Activated T-cell treated with anti-CD3 and anti-CD28 coated beads, Interleukin-2, amount 50 U/mL, for 1 hour (primary cell): ENCODE measurements around the gene S100A2.

Experiments used
- DNase-seq: peaks from one replicate; pipeline ENCODE4 v3.0.0-alpha.2; 2020

Gene S100A2

GRCh38 chr1:153543736-153544135, 21.9 kb downstream of the S100A2 start:
- no peak for DNase-seq

- DNase-seq, result no peak
Observed at GRCh38 chr1:153542956-153543711, 22.5 kb downstream of the S100A2 start.

- DNase-seq, result no peak
Observed at GRCh38 chr1:153541641-153542590, 23.7 kb downstream of the S100A2 start.

GRCh38 chr1:153540394-153541361, 25.0 kb downstream of the S100A2 start, which contains the start of gene S100A5:
S100A5 (minus strand) TSS chr1:153540934; CDS start chr1:153540191, 743 bp downstream.
- DNase-seq, result peak; percentile 54

- DNase-seq, result no peak
Observed at GRCh38 chr1:153539395-153540093, 26.1 kb downstream of the S100A2 start.

- no peak for DNase-seq
Observed at GRCh38 chr1:153538315-153538821, 27.3 kb downstream of the S100A2 start.

- no peak for DNase-seq
Observed at GRCh38 chr1:153537376-153537730, 28.3 kb downstream of the S100A2 start.

GRCh38 chr1:153536671-153537375, 28.8 kb downstream of the S100A2 start:
- DNase-seq, result no peak

- DNase-seq, result peak; percentile 79
Observed at GRCh38 chr1:153536012-153536670, 29.5 kb downstream of the S100A2 start.

- no peak for DNase-seq
Observed at GRCh38 chr1:153535242-153536011, 30.2 kb downstream of the S100A2 start, which contains the start of gene S100A6. S100A6 (minus strand) TSS chr1:153535991; CDS start chr1:153535339, 652 bp downstream.

- no peak for DNase-seq
Observed at GRCh38 chr1:153534925-153535241, 30.8 kb downstream of the S100A2 start.

- DNase-seq, result no peak
Observed at GRCh38 chr1:153534226-153534924, 31.3 kb downstream of the S100A2 start.

- no peak for DNase-seq
Observed at GRCh38 chr1:153533689-153534201, 31.9 kb downstream of the S100A2 start.

- DNase-seq, result peak; percentile 82
Observed at GRCh38 chr1:153532769-153533599, 32.7 kb downstream of the S100A2 start.

GRCh38 chr1:153532181-153532580, 33.5 kb downstream of the S100A2 start:
- DNase-seq, result no peak

GRCh38 chr1:153531638-153532037, 34.0 kb downstream of the S100A2 start:
- DNase-seq, result no peak

GRCh38 chr1:153527683-153528040, 38.0 kb downstream of the S100A2 start:
- no peak for DNase-seq
